DMS 273 treated with DMSO at 0.1 percent for 48 hours (cell line): ENCODE measurements around the gene FAH.
"Not testable (repeated sequence)": the region's sequence is repeated elsewhere in the genome, so short reads cannot be mapped to it uniquely, and the experiment has no call there.

Experiments used
- DNase-seq: peaks from one replicate; lab custom pipeline; 2025; lab: John Stamatoyannopoulos, UW

Gene FAH

GRCh38 chr15:80152180-80152895 lies 461 bp upstream of the FAH start:
- DNase-seq = peak; percentile 73

GRCh38 chr15:80153900-80154299 lies 1.1 kb downstream of the FAH start:
- DNase-seq = no peak

GRCh38 chr15:80154336-80154735 lies 1.5 kb downstream of the FAH start:
- no peak for DNase-seq

- no peak for DNase-seq
Observed at GRCh38 chr15:80155001-80155377, 2.2 kb downstream of the FAH start.

DNA sequence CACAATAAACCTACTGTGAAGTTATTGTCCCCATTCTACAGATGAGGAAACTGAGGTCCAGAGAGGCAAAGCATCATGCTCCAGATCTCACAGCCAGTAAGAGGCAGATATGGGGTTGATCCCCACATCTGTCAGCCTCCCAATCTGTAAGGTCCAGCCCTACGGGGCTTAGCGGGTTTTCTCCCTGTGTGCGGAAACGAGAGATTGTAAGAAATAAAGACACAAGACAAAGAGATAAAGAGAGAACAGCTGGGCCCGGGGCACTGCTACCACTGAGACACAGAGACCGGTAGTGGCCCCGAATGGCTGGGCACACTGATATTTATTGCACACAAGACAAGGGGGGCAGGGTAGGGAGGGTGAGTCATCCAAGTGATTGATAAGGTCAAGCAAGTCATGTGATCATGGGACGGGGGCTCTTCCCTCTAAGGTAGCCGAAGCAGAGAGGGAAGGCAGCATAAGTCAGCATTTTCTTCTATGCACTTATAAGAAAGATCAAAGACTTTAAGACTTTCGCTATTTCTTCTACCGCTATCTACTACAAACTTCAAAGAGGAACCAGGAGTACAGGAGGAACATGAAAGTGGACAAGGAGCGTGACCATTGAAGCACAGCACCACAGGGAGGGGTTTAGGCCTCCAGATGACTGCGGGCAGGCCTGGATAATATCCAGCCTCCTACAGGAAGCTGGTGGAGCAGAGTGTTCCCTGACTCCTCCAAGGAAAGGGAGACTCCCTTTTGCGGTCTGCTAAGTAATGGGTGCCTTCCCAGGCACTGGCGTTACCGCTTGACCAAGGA lies 2.8 kb downstream of the FAH start:
- DNase-seq = not testable (repeated sequence)

DNA sequence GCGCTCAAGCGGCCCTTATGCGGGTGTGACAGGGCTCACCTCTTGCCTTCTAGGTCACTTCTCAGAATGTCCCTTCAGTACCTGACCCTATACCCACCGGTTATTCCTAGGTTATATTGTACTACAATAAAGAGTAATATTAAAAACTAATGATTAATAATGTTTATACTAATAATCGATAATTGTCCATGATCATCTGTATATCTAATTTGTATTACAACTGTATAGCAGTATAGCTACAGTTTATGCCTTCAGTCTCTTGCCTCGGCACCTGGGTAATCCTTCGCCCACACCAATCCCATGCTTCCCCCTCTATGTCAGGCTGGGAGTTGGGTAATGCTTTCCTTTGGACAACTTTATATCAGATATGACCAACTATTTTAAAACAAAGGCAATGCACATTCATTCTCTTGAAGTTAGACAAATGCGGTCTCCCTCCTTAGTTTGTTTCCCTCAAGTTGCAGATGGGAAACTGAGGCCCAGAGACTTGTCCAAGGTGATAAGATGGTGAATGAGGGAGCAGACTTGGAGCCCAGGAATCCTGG lies 3.4 kb downstream of the FAH start:
- no peak for DNase-seq

- DNase-seq = no peak
Observed at GRCh38 chr15:80157215-80157614, 4.4 kb downstream of the FAH start.

GRCh38 chr15:80159301-80159700 lies 6.5 kb downstream of the FAH start:
- DNase-seq = no peak

DNA sequence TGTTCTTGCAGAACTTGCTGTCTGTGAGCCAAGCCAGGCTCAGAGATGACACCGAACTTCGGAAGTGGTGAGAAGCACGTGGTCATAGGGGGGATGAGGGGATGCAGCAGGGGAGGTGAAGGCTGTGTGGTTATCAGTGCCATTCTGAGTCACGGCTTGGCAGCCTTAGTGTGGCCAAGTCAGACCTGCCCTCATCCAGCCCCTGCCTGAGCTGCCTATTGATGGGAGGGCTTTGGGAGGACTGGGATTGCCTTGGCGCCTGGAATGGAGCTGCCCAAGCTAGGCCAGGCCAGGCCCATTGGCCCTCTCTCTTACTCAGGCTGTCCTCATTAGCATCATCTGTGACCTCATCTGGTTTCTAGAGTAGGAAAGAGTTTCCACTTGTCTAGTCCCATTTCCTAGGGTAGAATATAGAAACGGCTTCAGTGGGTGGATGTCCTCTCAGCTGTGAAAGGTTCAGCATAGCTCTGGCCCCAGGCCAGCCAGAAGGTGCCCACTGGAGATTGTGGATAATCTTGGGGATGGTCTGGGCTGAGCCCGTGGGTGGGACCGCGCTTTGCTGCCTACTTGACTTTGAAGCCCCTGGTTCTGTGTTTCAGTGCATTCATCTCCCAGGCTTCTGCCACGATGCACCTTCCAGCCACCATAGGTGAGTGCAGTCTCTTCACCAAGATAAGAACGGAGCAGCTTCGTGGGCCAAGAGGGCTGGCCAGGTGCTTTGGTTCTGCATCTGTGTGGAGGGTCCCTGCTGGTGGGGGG lies 7.2 kb downstream of the FAH start:
- DNase-seq = no peak

DNA sequence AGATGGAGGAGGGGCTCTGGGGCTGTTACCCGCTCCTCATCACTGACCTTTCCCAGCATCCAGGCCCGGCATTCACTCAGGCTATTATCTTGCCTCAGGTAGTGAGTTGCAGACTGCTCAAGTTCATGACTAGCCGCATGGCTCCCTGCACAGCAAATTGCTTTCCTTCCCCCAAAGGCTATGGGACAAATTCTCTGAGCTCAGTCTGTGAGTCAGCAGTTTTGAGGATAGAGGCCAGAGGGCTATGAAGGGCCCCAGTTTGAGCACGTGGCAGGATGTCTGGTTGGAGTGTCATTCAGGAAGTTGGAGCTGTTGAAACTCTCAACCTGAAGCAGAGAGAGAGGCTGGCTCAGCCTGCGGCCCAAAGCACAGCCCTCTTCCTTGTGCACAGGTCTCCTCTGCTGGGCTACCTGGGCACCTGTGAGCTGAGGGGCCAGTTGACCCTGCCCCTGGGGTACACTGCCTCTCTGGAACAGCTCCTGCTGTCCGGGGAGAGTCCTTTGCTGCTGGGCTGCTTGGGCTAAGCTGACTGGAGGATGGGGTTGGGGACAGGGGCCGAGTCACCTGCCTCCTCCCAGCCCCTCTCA lies 7.9 kb downstream of the FAH start:
- no peak for DNase-seq

DNA sequence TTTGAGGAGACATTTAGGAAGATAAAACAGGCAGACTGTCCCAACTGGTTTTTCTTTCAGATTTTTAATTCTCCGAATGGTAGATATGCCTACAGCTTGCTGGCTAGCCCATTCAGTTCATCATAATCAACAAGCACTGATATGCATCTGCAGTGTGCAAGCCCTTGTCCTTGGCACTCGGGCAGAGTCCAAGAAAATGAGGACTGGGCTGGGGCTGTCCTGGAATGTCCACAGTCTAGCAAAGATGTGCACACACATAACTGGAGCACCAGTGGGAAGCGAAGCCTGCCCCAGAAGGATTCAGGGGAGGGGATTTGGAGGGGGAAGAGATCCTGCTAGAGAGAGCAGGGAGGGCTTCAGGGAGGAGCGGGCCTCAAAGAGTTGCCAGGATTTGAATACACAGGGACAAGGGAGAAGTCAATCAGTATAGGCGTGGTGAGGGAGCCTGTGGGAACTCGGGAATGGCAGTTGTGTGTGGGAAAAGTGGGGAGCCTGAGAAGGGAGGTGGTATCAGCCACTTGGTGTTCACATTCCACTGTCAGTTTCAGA lies 8.7 kb downstream of the FAH start:
- DNase-seq = no peak

GRCh38 chr15:80162059-80162554 lies 9.3 kb downstream of the FAH start:
- no peak for DNase-seq

DNA sequence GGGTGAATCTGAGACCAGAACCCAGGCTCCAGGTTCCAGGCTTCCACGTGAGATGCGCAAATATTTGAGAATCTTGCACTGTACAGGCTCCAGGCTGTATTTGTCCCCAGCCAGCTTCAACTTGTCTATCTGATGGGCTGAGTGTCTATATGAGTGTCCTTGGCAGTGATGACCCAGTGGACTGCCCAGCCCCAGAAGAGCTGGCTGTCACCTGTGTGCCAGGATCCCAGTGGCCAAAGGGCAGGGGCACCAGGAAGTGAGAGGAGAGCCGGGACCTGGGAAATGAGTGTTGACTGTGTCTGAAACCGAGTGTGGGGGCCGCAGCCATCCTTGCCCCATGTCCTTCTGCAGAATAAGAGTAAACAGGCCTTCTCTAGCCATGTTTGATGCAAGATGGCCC lies 10.4 kb downstream of the FAH start:
- DNase-seq = no peak

DNA sequence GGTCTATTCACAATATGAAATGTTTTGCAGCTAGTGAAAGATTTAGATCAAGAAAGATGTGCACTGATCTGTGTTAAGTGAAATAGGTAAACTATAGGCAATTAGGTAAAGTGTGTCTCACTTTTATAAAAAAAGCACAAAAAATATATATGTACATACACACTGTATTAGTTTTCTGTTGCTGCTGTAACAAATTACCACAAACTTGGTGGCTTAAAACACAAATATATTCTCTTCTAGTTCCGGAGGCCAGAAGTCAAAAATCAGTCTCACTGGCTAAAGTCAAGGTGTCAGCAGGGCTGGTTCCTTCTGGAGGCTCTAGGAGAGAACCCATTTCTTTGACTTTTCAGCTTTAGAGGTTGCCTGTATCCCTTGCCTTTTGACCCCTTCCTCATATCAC lies 11.1 kb downstream of the FAH start:
- no peak for DNase-seq

DNA sequence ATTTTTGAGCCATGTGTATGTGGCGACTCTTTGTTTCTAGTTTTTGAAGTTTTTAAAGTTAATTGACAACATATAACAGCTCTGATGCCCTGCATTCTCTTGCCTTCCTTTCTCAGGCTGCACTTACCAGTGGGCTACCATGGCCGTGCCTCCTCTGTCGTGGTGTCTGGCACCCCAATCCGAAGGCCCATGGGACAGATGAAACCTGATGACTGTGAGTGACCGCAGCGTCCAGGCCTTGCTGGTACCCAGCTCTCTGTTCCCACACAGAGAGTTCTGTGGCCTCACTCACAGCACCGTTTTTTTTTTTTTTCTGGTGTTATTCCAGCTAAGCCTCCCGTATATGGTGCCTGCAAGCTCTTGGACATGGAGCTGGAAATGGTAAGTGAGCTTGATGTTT lies 15.1 kb downstream of the FAH start:
- DNase-seq = no peak

DNA sequence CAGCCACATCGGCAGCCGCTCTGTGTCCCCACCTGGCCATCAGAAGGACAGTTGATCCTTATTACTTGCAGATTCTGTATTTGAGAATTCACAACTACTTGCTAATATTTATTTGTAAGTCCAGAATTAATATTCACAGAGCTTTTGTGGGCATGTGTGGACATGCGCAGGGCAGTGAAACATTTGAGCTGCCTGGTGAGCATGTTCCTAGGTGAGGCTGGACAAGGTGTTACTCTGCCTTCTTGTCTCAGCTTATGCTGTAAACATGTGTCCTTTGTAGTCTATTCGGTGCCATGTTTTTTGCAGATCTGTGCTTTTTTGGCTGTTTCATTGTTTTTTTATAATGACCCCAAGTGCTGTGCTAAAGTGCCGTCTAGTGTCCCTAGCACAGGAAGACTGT lies 15.6 kb downstream of the FAH start:
- DNase-seq = no peak

DNA sequence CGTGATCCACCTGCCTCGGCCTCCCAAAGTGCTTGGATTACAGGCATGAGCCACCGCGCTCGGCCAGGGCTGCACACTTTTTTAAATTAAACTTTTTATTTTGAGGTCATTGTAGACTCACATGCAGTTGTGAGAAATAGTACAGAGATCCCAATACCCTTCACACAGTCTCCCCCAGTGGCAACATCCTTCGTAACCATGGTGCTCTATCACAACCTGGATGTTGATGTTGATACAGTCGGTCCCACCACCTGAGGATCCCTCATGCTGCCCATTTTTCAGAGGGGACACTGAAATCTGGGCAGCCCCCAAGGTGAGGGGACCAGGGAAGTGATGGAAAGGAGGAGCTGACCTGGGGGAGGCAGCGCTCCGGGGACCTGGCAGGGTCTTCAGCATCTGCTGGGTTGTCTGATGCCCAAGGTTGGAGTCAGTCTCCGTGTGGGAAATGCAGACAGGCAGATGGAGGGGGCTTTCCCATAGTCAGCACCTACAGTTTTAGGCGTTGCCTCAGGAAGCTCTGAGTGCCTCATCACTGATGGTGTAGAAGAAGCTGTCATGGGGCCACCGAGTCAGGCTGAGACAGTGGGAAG lies 17.1 kb downstream of the FAH start:
- DNase-seq = no peak

GRCh38 chr15:80170596-80170995 lies 17.8 kb downstream of the FAH start:
- DNase-seq = no peak

- DNase-seq = no peak
Observed at GRCh38 chr15:80171787-80172186, 19.0 kb downstream of the FAH start.

DNA sequence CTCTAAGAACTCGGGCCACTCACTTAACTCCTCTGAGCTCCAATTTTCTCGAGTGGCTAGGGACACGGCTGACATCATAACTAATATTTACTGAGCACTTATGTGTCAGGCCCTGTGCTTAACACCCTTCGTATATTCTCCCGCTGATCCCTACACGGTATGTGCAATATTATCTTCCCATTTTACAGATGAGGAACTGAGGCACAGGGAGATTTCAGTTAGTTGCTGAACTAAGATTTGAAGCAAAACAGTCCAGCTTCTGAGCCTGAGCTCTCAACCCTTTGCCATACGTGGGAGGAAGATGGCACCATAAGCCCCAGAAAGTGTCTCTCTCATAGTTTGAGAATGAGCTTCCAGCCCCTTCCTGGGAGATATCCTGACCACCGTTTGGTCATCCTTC lies 19.6 kb downstream of the FAH start:
- no peak for DNase-seq

DNA sequence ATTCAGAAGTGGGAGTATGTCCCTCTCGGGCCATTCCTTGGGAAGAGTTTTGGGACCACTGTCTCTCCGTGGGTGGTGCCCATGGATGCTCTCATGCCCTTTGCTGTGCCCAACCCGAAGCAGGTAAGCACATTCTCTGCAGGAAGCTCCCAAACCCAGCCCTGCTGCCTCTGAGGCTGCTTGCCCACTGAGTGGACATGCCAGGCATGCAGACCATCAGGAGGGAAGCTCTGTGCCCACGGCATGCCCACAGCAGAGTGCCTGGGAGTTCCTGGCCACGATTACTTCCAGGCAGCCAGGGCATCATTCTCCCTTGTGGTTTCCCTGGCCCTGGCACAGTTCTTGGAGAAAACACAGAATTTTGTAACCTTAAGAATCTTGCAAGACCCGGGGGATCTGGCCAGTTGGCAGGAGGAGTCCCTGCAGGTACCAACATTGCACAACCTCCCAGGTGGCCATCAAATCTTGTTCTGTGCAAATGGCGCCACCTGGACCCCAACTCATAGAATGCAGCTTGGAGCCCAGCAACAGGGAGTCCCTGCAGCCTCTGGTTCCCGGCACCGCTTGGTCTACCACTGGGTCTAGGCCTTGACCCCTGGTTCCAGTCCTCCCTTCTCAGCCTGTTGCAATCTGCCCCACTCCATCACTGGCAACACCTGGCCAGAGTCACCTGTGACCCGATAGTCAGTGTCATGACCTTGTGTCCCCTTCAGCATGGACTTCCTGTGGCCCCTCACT lies 20.4 kb downstream of the FAH start:
- DNase-seq = no peak
